ENCODE results near the gene NAP1L1. TPM values are rescaled to one million over a fixed set of nuclear protein-coding genes. Genes with fewer than 3 reads are reported as not detected.
A peak's percentile ranks its signal among the peaks of the same experiment; 100 is the strongest.

NAP1L1 gene
- total RNA-seq, 1 donor from 2014 or later = 429 TPM

DNA sequence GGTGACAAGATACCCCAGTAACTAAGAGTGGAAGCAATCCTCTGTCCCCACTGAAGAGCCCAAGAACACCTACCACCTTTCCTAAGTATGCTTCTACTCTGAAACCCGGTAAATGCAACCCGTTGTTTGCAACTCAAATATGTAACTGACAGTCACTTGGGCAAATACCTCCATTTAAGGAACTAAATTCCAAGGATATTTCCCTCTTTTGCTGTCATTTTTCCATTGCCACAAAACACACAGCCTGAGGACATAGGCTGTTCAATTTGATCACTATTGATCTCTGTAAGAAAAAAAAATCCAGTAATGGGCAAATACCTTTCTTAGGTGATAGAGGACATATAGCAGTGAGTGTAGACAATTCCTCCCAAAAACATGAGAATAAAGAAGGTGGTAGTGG is 46.3 kb downstream of the NAP1L1 start:
- no peak overlapping the region for H3K4me3 ChIP-seq
- H3K9me3 ChIP-seq = no peaks in the 10 kb centered on the region
- H3K27me3 ChIP-seq (ENCODE audit: low read depth) = no peaks in the 10 kb centered on the region
- peaks cover 4% of the 10 kb centered on the region for H3K36me3 ChIP-seq
- intact Hi-C loops (cut with DNase I) = loop anchor here (10.0 kb wide), 1 partner anchor 513 kb away; no protein-coding TSS in a partner anchor
- peaks cover 19% of the 10 kb centered on the region for H3K4me1 ChIP-seq
- no peak overlapping the region for H3K27ac ChIP-seq
- TF ChIP-seq, protein P1, sequence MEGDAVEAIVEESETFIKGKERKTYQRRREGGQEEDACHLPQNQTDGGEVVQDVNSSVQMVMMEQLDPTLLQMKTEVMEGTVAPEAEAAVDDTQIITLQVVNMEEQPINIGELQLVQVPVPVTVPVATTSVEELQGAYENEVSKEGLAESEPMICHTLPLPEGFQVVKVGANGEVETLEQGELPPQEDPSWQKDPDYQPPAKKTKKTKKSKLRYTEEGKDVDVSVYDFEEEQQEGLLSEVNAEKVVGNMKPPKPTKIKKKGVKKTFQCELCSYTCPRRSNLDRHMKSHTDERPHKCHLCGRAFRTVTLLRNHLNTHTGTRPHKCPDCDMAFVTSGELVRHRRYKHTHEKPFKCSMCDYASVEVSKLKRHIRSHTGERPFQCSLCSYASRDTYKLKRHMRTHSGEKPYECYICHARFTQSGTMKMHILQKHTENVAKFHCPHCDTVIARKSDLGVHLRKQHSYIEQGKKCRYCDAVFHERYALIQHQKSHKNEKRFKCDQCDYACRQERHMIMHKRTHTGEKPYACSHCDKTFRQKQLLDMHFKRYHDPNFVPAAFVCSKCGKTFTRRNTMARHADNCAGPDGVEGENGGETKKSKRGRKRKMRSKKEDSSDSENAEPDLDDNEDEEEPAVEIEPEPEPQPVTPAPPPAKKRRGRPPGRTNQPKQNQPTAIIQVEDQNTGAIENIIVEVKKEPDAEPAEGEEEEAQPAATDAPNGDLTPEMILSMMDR (IDR thresholded peaks at IDR 0.05) = no peak
- ATAC-seq = no peak
- DNase-seq = no peak

DNA sequence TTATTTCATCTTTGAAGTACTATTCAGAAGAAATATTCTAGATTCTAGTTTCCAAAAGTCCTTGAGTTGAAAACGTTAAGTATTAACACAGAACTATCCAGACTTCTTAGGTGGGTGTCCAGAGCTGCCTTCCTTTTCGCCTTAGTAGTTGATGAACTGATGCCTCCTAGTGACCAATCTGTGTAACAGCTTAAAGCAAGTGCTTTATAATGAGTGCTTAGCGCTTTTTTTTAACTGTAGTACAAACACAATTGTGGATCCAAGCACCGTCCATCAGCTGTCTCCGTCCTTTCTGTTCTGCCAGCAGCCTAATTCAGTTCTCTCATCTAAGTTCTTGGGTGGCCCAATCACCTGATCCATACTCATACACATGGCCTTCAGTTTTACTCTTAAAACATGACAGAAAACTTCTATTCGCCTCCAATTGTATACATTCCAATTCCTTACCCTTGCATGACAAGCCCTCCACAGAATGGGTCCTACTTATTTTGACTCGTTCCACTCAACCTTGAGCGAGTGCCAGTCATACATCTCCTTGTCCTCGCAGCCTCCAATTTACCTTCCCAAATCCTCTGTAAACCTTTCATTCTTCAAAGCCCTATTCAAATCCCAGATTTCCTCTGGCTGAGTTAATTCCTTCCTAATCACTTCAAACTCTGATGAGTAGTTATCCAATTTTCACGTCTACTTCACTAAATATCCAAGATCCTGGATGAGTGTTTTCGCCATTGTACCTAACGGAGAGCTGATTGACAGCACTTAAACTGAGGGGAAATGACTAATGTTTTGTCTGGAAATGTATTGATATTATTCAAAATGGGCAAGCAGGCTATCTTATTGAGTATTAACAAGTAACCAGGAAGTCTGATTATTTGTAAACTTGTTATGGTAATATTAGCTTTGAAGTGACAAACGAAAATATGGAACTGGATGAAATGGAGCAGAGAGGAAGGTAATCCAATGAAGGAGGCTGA is 47.1 kb downstream of the NAP1L1 start:
- DNase-seq (no peak), ATAC-seq (peak; percentile 81 to 84)
- no peak overlapping the region for H3K27ac ChIP-seq
- TF ChIP-seq, protein P1 (IDR thresholded peaks at IDR 0.05) = peak; percentile 78
- no peaks in the 10 kb centered on the region for H3K27me3 ChIP-seq (ENCODE audit: low read depth)
- H3K4me3 ChIP-seq = no peak overlapping the region
- no peaks in the 10 kb centered on the region for H3K9me3 ChIP-seq
- intact Hi-C loops (cut with DNase I) = loop anchor here (10.0 kb wide), 1 partner anchor 513 kb away; no protein-coding TSS in a partner anchor
- H3K36me3 ChIP-seq = no peaks in the 10 kb centered on the region
- H3K4me1 ChIP-seq = peaks cover 26% of the 10 kb centered on the region

DNA sequence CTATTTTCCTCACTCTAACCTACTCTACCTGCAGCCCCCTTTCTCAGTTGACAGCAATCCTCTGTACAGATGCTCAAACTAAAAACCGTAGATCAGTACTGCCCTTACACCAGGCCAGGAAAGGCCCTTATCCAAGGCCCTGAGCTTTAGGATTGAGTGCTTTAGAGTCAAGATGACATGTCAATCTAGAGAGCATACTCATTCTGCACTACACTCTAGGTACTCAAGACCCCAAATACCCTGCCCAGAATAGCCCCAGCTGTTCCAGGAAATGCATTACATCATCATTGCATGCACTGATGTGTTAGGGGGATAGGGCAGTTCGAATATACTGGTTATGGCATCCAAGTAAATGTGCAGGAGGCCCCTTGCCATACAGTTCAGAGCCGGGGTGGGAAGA is 49.4 kb downstream of the NAP1L1 start:
- no peak overlapping the region for H3K27ac ChIP-seq
- H3K9me3 ChIP-seq = no peaks in the 10 kb centered on the region
- ATAC-seq (no peak), DNase-seq (no peak)
- intact Hi-C loops (cut with DNase I) = loop anchor here (10.0 kb wide), 1 partner anchor 510 kb away; no protein-coding TSS in a partner anchor
- peaks cover 27% of the 10 kb centered on the region for H3K4me1 ChIP-seq
- TF ChIP-seq, protein P1 (IDR thresholded peaks at IDR 0.05) = no peak
- no peak overlapping the region for H3K4me3 ChIP-seq
- H3K27me3 ChIP-seq (ENCODE audit: low read depth) = no peaks in the 10 kb centered on the region
- H3K36me3 ChIP-seq = no peaks in the 10 kb centered on the region

DNA sequence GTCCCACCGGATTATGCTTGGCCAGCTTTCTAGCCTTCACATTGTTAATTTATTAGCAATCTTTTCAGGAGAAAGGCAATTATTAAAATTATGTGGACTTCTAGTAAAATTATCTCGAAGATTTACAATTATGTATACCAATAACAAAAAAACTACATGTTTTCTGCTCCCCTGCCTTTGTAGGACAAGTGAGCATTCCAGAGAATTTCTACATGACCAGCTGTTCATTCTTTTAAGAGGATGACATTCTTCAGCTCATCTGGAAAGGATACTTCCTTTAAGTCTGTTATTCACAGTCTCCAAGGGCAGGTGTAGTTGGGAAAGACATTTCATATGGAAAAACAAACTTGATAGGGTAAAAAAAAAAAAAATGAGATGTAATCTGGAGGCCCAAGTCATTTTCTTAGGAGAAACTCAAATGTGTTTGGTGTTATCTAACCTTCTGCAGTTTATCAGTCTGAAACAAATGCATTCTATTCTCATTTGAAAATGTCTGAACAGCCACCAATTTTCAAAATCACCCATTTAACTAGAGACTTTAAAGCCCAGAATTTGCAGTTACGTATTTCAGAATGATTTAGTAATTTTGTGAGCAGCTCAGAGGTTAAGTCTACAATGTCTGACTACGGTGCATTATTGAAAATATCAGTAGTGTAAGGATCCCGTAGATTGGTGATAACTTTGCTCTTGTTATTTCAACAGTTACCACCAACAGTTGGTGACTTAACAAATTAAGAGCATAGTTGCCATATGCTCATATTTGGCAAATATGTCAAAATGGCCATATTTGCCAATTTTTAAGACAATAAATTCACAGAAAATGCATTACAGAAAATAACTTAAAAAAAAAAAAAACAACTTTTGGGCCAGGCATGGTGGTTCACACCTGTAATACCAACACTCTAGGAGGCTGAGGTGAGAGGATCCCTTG is 51.1 kb downstream of the NAP1L1 start:
- H3K27me3 ChIP-seq (ENCODE audit: low read depth) = no peaks in the 10 kb centered on the region
- H3K4me1 ChIP-seq = peaks cover 37% of the 10 kb centered on the region
- no peaks in the 10 kb centered on the region for H3K9me3 ChIP-seq
- peak overlapping the region; percentile 80 for H3K4me3 ChIP-seq
- DNase-seq (no peak), ATAC-seq (no peak)
- H3K36me3 ChIP-seq = no peaks in the 10 kb centered on the region
- TF ChIP-seq, protein P1 (IDR thresholded peaks at IDR 0.05) = no peak
- intact Hi-C loops (cut with DNase I) = loop anchor here (10.0 kb wide), 1 partner anchor 509 kb away; no protein-coding TSS in a partner anchor
- peak overlapping the region; percentile 97 for H3K27ac ChIP-seq

Data from lower lobe of right lung (tissue), 2 donors.